PC-3 (cell line): Measurements from ENCODE around the gene URM1. TPM values are rescaled to one million over a fixed set of nuclear protein-coding genes. Genes with fewer than 3 reads are reported as not detected.
A peak's percentile ranks its signal among the peaks of the same experiment; 100 is the strongest.
"Not testable (repeated sequence)": the region's sequence is repeated elsewhere in the genome, so short reads cannot be mapped to it uniquely, and the experiment has no call there.

Source experiments
- ATAC-seq: fragments of 200-7000 bp; cut with Tn5 transposase; 2 replicates; pipeline ENCODE4 v1.9.1; 2020; ENCODE audit warnings: mild to moderate bottlenecking, moderate library complexity
- BruUV-seq: library from RNA; stranded (reverse); fragments of 400-500 nt; replicated peaks from 2 replicates; lab custom pipeline; 2021; lab: Mats Ljungman, UMichigan
- CTCF ChIA-PET: fragments of 300-600 bp; sonication (Branson Sonifier 250); formaldehyde crosslinking; loops from one replicate; lab custom pipeline; 2022; ENCODE audit warnings: antibody characterized with exemption; lab: Charles Lee
- POLR2A ChIA-PET: fragments of 300-600 bp; sonication (Branson Sonifier 250); formaldehyde crosslinking; loops from one replicate; lab custom pipeline; 2022; ENCODE audit warnings: antibody characterized with exemption; ENCODE audit not compliant: unreplicated experiment; lab: Charles Lee
- DNase-seq: peaks from one replicate; pipeline ENCODE4 v3.0.0-alpha.2; 2015
- H2AFZ ChIP-seq: fragments of 300-600 bp; sonication (generic); 2 replicates; pipeline ENCODE4 v1.6.0; 2016; ENCODE audit warnings: antibody characterized with exemption, low read length
- H3F3A ChIP-seq: fragments of 300-600 bp; sonication (generic); one replicate; pipeline ENCODE4 v1.6.0; 2017; ENCODE audit warnings: antibody characterized with exemption, low read length, control low read depth, mild to moderate bottlenecking; ENCODE audit not compliant: unreplicated experiment
- H3K27ac ChIP-seq: fragments of 300-600 bp; sonication (generic); 2 replicates; pipeline ENCODE4 v1.5.1; 2016; ENCODE audit warnings: mild to moderate bottlenecking, low read length
- H3K27me3 ChIP-seq: fragments of 300-600 bp; sonication (generic); 2 replicates; pipeline ENCODE4 v1.6.1; 2016; ENCODE audit warnings: low read length, mixed read lengths
- H3K36me3 ChIP-seq: fragments of 300-600 bp; sonication (generic); 2 replicates; pipeline ENCODE4 v1.6.1; 2016; ENCODE audit warnings: low read depth, mixed run types, low read length, mixed read lengths
- H3K4me1 ChIP-seq: fragments of 300-600 bp; sonication (generic); 2 replicates; pipeline ENCODE4 v1.5.1; 2016; ENCODE audit warnings: low read length; ENCODE audit not compliant: insufficient read depth
- H3K4me2 ChIP-seq: fragments of 300-600 bp; sonication (generic); 2 replicates; pipeline ENCODE4 v1.6.0; 2016; ENCODE audit warnings: low read length
- H3K4me3 ChIP-seq: fragments of 300-600 bp; sonication (generic); 2 replicates; pipeline ENCODE4 v1.5.1; 2016; ENCODE audit warnings: mild to moderate bottlenecking, low read length, mixed read lengths
- H3K79me2 ChIP-seq: fragments of 300-600 bp; sonication (generic); 2 replicates; pipeline ENCODE4 v1.6.1; 2017; ENCODE audit warnings: low read length, mixed read lengths
- H3K9ac ChIP-seq: fragments of 300-600 bp; sonication (generic); 2 replicates; pipeline ENCODE4 v1.6.0; 2016; ENCODE audit warnings: mild to moderate bottlenecking, low read length
- H3K9me2 ChIP-seq: fragments of 300-600 bp; sonication (generic); replicated peaks from 2 replicates; pipeline ENCODE4 v1.6.1; 2016; ENCODE audit warnings: mixed run types, low read length, mixed read lengths
- H3K9me3 ChIP-seq: fragments of 300-600 bp; sonication (generic); 2 replicates; pipeline ENCODE4 v1.6.1; 2016; ENCODE audit warnings: low read length, mixed read lengths
- H4K20me1 ChIP-seq: fragments of 300-600 bp; sonication (generic); 2 replicates; pipeline ENCODE4 v1.6.1; 2016; ENCODE audit warnings: low read length, mixed read lengths
- EZH2 ChIP-seq: fragments of 300-600 bp; sonication (generic); IDR thresholded peaks from one replicate; pipeline ENCODE4 v1.6.1; 2017; ENCODE audit warnings: antibody characterized with exemption, mild to moderate bottlenecking, low read length; ENCODE audit not compliant: unreplicated experiment
- EZH2phosphoT487 ChIP-seq: fragments of 300-600 bp; sonication (generic); IDR thresholded peaks from 2 replicates; pipeline ENCODE4 v1.6.1; 2018; ENCODE audit warnings: mild to moderate bottlenecking, antibody characterized with exemption, low read length, borderline replicate concordance
- intact Hi-C: fragments of 100-400 bp; cut with micrococcal nuclease; formaldehyde crosslinking; loops from 2 replicates; pipeline ENCODE4 v1.9.0; 2023
- total RNA-seq: library from RNA; depleted of rRNA; stranded (reverse); fragments of >200 nt; gene quantifications from 2 replicates; pipeline ENCODE4 v1.2.3, GENCODE V29; 2014
- TF ChIP-seq, protein P1 (sequence below): fragments of 300-600 bp; sonication (generic); conservative IDR thresholded peaks from 2 replicates; pipeline ENCODE4 v1.5.1; 2017; ENCODE audit warnings: antibody characterized with exemption, low read depth, mild to moderate bottlenecking, low read length

Gene URM1
- total RNA-seq, 1 experiment from 2014 or later: 29.1 TPM

DNA sequence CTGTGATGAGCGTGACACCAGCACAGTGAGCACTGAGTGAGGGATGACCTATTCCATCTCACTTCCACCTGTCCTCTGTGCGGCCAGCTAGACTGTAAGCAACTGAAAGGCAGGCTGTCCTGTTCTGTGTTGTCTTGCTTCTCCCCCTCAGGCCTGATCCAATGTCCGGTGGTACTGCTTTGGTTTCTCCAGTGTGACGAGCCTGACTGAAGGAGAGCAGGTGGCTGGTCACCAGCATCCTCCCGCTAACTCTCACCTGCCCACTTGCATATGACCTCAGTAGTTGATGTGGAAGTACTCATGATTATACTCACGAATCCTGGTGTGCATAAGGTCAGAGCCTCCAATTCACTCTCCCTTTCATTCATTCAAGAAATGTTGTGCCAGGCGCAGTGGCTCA is 33.2 kb upstream of the URM1 start:
- no peak overlapping the region for H3K4me2 ChIP-seq
- H2AFZ ChIP-seq: no peak overlapping the region
- H3K27ac ChIP-seq: no peak overlapping the region
- TF ChIP-seq EZH2 (no peak), EZH2phosphoT487 (no peak)
- TF ChIP-seq, protein P1, sequence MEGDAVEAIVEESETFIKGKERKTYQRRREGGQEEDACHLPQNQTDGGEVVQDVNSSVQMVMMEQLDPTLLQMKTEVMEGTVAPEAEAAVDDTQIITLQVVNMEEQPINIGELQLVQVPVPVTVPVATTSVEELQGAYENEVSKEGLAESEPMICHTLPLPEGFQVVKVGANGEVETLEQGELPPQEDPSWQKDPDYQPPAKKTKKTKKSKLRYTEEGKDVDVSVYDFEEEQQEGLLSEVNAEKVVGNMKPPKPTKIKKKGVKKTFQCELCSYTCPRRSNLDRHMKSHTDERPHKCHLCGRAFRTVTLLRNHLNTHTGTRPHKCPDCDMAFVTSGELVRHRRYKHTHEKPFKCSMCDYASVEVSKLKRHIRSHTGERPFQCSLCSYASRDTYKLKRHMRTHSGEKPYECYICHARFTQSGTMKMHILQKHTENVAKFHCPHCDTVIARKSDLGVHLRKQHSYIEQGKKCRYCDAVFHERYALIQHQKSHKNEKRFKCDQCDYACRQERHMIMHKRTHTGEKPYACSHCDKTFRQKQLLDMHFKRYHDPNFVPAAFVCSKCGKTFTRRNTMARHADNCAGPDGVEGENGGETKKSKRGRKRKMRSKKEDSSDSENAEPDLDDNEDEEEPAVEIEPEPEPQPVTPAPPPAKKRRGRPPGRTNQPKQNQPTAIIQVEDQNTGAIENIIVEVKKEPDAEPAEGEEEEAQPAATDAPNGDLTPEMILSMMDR: no peak
- no peaks in the 10 kb centered on the region for H3K4me1 ChIP-seq
- H3K79me2 ChIP-seq: peaks cover 10% of the 10 kb centered on the region
- H3K4me3 ChIP-seq: no peak overlapping the region
- ChIA-PET POLR2A (no interaction called here), CTCF (no interaction called here)
- DNase-seq (no peak), ATAC-seq (no peak)
- intact Hi-C loops: no loop called here
- no peaks in the 10 kb centered on the region for H4K20me1 ChIP-seq
- no TSS peak for BruUV-seq
- H3K9ac ChIP-seq: no peak overlapping the region
- H3K27me3 ChIP-seq: no peaks in the 10 kb centered on the region
- no peaks in the 10 kb centered on the region for H3F3A ChIP-seq
- H3K9me3 ChIP-seq: no peaks in the 10 kb centered on the region
- H3K9me2 ChIP-seq: no peaks in the 10 kb centered on the region
- H3K36me3 ChIP-seq: no peaks in the 10 kb centered on the region

DNA sequence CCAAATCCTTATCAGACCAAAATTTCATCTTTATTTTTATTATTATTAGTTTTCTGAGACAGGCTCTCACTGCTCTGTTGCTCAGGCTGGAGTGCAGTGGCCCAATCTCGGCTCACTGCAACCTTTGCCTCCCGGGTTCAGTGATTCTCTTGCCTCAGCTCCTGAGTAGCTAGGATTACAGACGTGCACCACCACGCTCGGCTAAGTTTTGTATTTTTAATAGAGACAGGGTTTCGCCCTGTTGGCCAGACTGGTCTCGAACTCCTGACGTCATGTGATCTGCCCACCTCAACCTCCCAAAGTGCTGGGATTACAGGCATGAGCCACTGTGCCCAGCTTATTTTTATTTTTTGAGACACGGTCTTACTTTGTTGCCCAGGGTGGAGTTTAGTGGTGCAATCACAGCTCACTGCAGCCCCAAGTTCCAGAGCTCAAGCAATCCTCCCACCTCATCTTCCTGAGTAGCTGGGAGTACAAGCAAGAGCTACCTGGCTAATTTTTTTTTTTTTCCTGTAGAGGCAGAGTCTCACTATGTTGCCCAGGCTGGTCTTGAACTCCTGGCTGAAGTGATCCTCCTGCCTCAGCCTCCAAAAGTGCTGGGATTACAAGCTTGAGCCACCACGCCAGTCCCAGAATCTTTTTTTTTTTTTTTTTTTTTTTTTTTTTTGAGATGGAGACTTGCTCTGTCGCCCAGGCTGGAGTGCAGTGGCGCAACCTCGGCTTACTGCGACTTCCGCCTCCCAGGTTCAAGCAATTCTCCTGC is 32.1 kb upstream of the URM1 start:
- H3K9me2 ChIP-seq, H3K9ac ChIP-seq, H3K27ac ChIP-seq, H3K4me3 ChIP-seq, H3F3A ChIP-seq, H2AFZ ChIP-seq, POLR2A ChIA-PET, H4K20me1 ChIP-seq, ATAC-seq, H3K4me1 ChIP-seq, intact Hi-C loops, DNase-seq, BruUV-seq, H3K36me3 ChIP-seq, H3K27me3 ChIP-seq, CTCF ChIA-PET, H3K9me3 ChIP-seq: not testable (repeated sequence)
- peaks cover 10% of the 10 kb centered on the region for H3K79me2 ChIP-seq
- H3K4me2 ChIP-seq: 0 out of 2 replicates have a peak overlapping the region, but pooled peaks have one; percentile 78

DNA sequence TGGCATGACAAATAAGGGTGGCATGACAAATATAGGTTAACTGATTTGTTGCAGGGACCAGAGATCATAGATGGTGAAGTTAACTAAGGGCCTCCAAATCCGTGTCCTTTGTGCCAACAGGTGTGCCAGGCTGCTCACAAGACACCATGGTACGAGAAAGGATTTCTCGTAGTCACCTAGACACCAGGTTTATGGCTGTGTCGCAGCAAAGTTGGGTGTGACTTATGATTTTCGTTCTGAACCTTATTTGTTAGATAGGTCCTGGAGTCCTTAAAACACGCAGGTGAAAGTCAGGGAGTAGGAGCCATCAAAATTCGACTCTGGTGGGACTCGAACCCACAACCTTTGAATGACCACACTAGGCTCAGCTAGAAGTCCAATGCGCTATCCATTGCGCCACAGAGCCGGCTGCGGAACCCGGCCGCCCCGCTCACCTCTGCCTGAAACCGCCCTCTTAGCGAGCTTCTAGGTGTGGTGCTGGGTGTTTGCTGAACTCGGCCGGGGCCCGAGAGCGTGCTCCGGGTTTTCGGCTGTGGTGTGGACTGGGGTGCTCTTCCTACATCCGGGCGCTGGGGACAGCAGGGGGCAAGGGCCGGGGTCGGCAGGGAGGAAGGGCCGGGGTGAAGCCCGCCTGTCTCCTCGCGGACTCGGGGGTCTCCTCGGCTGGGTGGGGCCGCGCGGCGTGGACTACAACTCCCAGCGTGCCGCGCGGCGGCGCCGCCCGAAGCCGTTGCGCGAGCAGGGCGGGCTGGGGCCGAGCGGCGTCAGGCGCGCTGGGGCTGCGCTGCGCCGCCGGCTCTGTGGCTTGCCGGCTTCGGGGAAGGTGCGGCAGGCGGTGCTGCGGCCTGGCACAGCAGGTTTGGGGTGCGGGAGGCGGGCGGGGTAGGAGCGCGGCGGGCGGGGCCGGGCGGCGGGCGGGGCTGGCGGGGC is 31.1 kb upstream of the URM1 start, which contains the start of gene SLC27A4:
SLC27A4 (plus strand) TSS at position 767 of the 930 bp plus-strand sequence. CDS start 2,606 bp downstream, outside the sequence.
- Histone ChIP-seq H3K4me1 (no peaks in the 10 kb centered on the region), H3K4me3 (peak within 1 kb of the TSS; percentile 88), H3K79me2 (peaks cover 10% of the 10 kb centered on the region), H3K9ac (peak within 1 kb of the TSS; percentile 76), H3K36me3 (no peaks in the 10 kb centered on the region), H3K4me2 (peak within 1 kb of the TSS; percentile 96), H3K9me2 (no peaks in the 10 kb centered on the region), H3K27ac (peak within 1 kb of the TSS; percentile 36; the same call in 1 of the 2 replicates), H3K27me3 (no peaks in the 10 kb centered on the region), H2AFZ (peak within 1 kb of the TSS; percentile 95), H3K9me3 (no peaks in the 10 kb centered on the region), H4K20me1 (no peaks in the 10 kb centered on the region), H3F3A (no peaks in the 10 kb centered on the region)
- DNase-seq (peak; percentile 85), ATAC-seq (peak; percentile 88)
- ChIA-PET POLR2A (interaction anchor here (0.6 kb wide), 1 partner anchor 70 kb away, joined by 3 read pairs; no protein-coding TSS in a partner anchor), CTCF (no interaction called here)
- TSS peak; percentile 100 for BruUV-seq
- intact Hi-C loops: loop anchor here (2.0 kb wide), 1 partner anchor 17 kb away; the partner anchor contains the start of genes COQ4 and TRUB2
- TF ChIP-seq EZH2 (no peak), EZH2phosphoT487 (no peak)
- TF ChIP-seq, protein P1: no peak
